GM19043 (cell line): Measurements from ENCODE around the gene PKN1.
"Not testable (repeated sequence)": the region's sequence is repeated elsewhere in the genome, so short reads cannot be mapped to it uniquely, and the experiment has no call there.

ENCODE experiments used
- ATAC-seq: cut with Tn5 transposase; IDR thresholded peaks from one replicate; pipeline ENCODE4 v1.9.1; 2021; ENCODE audit warnings: low read depth; ENCODE audit not compliant: unreplicated experiment

The PKN1 gene

DNA sequence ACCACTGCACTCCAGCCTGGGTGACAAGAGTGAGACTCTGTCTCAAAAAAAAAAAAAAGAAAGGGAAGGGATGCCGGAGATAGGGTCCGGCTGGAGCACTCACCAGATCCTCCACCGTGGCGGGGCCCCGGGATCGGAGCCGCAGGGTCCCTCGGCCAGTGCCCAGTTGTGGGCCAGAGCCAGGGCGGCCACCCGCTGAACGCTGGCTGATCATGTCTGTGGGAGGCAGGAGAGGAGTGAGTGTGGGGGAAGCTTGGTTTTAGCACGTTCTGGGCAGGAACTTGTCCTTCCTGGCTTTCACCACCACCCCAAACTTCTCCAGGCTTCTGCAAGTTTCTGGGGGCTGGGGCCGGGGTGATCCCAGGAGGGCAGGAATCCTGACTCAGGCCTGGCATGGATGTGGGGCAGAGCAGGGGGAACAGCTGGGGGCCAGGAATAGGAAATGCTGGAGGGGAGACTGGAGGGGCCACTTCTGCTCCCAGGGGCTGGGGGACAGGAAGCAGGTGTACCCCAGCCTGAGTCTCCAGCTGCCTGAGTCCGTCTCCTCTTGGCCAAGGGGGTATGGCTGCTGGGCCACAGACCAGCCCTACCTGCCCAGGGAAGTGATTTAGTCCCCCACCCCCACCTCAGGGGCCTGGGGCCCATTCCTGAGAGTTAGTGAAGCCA, 46.3 kb downstream of the PKN1 start:
- ATAC-seq = no peak

DNA sequence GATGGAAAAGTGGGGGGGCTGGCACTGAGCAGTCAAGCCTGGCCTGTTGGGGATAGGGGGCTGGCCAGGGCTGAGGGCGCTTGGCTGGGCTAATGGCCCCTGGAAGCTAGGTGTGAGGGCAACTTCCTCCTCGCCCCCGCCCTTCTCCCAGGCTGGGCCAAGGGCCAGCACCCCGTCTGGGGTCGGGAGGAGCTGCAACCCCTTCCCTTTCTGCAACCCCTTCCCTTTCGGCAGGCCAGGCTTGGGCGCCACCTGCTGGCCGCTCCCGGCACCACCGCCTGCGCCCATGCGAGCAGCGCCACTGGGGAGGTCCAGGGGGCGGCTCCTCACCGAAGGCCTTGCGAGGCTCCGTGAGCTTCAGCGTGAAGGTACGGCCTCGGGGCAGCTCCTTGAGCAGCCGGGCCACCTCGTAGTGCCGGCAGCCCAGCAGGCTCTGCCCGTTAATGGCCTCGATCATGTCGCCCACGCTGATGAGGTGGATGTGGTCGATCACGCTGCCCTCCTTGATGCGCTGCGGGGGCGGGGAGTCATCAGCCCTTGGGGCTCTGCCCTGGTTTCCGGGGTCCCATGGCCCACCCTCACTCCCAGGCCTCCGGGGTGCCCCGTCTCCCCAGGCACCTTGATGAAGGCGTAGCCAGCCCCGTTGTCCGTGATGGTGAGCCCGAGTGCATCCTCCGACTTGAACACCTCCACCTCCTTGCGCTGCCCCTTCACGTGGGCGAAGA, 47.0 kb downstream of the PKN1 start:
- ATAC-seq = no peak

DNA sequence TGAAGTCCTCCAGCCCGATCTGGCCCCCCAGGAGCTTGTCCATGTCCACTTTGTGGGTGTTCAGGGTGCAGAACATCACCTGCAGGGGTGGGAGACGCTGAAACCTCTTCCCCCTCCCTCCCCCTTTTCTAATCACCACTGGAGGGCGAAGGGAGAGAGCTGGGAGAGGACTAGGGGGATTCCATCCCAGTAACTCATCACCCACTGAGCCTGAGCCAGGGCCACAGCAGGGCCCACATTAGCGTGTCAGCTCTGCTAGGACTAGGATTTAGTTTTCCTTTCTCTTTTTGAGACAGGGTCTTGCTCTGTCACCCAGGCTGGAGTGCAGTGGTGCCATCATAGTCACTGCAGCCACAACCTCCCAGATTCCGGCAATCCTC, 47.6 kb downstream of the PKN1 start:
- no peak for ATAC-seq

DNA sequence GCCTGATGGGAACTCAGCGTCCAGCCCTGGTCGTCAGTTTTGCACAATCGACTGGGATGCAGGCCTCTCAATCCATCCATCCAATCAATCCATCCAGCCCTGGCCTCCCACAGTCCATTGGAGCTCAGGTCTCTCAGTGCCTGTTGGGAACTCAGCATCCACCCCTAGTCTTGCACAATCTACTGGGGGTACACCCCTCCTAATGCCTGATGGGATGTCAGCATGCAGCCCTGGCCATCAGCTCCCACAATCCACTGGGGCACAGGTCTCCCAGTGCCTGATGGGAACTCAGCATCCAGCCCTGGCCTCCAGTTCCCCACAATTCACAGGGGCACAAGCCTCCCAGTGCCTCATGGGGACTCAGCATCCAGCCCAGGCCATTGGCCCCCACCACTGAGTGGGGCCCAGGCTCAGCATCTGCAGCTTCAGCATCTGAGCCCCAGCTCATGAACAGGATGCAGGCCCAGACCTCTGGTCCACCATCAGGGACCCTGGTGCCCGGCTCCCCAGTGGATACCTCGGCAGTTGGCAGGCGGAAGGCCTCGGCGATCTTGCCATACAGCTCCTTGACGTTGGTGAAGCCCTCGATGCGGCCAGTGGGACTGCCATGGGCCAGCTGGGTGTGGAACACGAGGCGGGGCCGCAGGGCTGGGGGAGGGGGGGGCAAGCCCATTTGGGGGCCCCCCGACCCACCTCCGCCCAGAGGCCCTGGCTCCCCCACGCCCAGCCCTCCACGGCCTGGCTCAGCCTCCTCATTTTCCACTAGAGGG, 49.3 kb downstream of the PKN1 start:
- ATAC-seq = no peak

DNA sequence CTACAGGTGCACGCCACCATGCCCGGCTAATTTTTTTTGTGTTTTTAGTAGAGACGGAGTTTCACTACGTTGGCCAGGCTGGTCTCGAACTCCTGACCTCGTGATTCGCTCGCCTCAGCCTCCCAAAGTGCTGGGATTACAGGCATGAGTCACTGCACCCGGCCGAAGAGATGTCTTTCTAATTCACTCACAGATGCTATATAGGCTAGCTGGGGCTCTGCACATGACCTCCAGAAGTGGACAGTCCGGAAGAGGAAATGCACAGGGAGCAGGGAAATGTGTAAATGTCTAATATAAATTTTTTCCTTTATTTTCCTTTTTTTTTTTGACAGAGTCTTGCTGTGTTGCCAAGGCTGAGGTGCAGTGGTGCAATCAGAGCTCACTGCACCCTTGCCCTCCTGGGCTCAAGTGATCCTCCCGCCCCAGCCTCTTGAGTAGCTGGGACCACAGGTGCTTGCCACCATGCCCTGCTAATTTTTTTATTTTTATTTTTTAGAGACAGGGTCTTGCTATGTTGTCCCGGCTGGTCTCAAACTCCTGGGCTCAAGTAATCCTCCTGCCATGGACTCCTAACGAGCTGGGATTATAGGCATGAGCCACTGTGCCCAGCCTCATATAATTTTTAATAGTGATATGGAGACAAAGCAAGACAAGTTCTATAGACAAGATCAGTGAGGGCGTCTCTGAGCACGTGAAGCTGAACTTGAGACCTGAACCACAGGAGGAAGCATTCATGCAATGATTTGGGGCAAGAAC, 54.4 kb downstream of the PKN1 start:
- ATAC-seq = no peak

DNA sequence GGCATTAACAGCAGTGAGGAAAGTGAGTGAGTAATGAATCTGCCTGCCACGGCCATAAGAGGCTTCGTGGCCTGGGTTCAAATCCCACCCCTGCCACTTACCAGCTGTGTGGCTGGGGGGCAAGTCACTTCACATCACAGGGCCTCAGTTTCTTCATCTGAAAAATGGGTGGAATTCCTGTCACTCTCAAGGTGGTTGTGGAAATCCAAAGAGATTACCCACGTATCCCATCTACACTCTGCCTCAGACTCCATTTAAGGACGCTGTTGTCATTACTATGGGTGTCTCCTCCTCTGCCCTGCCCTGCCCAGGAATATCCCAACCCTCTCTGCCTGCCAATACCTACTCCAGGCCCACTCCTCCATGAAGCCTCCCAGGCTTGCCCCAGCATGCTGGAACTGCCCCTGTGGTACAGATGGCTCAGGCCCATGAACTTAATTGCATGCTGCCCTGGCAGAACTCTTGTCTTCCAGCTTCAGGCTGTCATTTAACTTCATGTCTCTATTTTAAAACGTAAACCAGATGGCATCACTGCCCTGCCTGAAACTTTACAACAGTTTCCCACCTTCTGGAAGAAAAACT, 59.7 kb downstream of the PKN1 start:
- ATAC-seq = no peak

DNA sequence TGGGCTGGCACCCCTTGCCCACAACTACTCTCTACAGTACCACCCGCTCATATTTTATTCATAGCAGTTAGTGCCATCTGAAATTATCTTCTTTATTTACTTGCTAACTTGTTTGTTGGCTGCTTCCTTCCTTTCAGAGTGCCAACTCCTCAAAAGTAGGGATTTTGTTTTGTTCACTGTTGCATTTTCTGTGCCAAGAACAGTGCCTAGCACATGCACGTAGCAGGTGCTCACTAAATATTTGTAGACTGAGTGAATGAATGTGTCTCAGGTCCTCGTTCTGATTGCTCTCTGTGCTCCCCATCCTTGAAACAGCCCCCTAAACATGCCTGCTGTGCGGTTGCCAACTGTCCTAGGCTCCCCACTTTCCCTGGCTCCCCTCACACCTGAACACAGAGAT, 61.3 kb downstream of the PKN1 start:
- no peak for ATAC-seq

DNA sequence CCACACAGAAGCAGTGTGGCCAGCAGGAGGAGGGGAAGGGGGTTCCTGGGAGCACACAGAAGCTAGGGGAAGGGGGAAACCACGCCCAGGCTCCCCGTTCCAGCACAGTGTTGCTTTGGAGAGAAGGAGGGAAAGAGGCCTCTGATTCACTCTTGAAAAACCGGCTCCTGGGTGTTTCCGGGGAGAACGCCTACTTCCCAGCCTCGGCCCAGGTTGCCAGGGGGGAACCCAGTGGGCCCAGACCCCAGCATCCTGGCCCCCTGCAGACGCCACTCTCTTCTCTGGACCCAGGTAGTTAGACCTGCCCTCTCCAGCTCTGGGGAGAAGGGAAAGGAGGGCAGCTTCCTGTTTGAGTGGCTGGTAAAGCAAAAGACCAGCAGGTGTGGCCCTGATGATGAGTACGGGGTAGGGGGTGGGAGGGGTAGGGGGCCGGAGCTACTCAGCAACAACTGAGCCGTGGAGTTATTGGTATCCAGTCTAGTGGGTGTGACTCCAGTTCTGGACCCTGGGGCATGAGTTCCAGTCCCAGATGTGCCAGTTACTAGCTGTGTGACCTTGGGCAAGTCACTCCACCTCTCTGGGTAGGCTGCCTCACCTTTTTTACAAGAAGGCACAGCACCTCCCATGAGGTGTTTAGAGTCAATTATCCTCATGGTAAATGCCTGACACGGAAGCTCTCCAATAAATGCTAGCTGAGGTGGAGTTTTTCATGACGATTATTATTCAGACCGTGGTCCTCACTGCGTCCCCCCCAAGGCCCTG, 62.0 kb downstream of the PKN1 start:
- no peak for ATAC-seq

DNA sequence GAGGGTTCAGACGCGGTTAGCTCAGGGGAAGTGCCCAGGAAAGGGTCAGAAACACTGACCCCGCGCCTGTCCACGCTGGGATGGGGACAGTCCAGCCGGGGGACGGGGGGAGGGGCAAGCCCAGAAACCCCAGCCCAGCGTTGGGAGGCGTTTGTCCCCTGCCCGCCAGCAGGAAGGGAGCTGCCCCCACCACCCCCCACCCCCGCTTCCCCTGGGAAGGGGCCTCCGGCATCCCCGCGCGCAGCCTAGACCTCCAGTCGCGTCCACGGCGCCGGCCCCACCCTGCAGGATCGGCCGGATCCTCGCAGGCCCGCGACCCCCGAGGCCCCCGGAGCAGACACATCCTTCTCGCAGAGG, 62.5 kb downstream of the PKN1 start:
- ATAC-seq = no peak

DNA sequence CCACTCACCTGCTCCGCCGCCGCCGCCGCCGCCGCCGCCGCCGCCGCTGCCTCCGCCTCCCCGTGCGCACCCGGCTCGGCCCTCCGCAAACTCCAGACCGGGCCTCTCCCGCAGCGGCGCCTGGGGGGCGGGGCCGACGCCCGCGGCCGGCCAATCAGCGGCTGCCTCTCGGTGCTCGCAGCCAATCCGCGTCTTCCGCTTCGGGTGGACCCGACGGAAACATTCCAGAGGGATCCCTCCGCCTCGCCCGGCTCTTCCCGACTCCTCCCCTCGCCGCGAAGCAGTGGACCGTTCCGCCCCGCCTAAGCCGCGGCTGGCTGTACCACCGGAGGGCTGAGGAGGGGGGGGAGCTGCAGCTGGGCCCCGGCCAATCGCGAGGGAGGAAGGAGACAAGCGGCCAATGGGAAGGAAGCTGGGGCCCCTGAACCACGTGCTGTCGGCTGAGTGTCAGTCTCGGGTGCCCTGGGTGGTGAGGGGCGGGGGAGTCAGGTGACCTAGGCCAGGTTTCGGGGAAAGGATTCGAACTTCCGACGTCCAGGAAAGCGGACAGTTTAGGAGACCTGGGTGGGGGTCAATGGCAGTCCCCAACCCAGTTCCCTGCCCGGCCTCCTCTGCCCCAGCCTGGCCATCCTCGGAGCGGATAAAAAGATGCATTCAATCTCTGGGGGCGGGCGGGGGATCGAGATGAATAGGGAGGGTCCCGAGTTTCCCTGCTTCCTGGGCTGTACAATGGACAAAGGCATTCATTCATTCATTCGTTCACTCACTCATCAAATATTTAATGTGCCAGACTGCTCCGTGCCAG, 63.1 kb downstream of the PKN1 start, which contains the start of gene GIPC1:
Gene GIPC1 (minus strand): TSS at position 99 of the 805 bp plus-strand sequence. CDS start 13,151 bp downstream, outside the sequence.
- ATAC-seq = no peak

DNA sequence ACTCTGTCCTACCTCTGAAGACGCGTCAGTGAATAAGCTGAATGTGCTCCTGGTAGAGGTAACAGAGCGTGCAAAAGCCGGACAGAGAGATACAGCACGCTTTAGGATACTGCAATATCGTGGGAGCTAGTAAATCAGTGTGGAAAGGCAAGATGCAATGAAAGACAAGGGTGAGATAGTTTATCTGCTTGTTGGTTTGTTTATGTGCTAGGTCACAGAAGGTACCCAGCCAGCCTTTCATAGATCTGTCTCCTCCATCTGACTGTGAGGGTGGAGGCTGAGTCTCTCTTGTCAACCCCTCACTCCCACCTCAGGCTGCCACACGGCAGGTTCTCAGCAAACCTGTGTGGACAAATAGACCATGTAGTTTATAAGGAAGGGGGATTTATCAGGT, 63.7 kb downstream of the PKN1 start:
- ATAC-seq = no peak

DNA sequence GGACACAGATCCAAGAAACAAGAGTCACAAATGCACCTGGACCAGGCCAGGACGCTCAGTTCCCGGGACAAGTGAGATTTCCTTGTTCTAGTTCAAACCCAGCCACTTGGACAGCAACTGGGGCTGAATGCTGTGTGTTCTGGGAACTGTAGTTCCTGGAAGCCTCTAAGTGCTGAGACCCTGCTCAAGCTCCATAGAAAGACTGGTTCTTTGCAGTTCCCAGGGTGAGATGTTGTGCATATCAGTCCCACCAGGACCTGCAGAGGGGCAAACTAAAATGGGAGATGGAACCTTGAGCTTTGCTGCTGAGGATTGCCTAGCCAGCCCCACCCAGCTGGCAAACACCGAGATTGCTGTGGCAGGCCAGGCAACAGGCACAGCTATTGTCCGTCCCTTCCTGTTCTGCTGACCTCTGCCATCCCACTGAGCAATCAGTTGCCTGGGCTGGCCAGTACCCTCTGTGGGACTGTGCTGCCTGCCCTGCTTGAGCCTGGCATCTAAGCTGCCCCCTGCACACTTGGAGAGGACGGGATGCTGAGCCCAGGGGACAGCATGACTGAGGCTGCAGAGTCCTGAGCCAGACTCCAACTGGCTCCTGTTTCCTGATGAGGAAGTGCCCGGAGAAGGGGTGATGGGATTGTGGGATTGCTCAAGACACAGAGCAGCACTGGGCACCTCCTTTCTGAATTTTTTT, 64.3 kb downstream of the PKN1 start:
- ATAC-seq = no peak

DNA sequence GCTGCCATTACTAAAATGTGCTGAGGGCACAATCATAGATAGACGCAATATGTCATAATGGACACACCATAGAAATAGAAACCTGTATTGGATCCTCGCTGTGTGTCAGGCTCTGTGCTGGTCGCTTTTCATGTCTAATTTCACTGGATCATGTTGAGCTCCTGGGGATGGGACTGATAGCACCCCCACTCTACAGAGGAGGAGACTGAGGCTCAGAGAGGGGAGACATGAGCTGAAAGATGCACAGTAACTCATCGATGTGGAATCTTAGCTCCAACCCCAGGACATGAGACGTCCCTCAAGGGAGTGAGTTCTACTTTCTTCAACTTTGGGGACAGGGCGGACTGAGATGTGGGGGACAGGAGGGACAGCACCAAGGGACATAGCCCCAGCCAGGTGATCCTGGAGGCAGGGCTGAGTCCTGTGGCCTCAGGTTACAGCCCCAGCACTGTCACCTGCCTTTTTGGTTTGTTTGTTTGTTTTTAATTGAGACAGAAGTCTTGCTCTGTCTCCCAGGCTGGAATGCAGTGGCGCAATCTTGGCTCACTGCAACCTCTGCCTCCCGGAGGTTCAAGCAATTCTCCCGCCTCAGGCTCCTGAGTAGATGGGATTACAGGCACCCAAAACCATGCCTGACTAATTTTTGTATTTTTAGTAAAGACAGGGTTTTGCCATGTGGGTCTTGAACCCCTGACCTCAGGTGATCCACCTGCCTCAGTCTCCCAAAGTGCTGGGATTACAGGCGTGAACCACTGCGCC, 69.4 kb downstream of the PKN1 start:
- no peak for ATAC-seq

DNA sequence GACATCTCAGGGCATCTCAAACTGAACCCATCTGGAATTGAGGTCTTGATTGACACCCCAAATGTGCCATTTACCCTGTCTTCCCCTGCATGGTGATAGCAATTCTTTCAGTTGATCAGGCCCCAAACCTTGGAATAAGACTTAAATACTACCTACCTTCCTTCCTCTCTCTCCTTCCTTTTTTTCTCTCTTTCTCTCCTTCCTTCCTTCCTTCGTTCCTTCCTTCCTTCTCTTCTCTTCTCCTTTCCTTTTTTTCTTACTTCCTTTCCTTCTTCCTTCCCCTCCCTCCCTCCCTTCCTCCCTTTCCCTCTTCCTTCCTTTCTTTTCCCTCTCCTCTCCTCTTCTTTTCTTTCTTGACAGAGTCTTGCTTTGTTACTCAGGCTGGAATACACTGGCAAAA, 70.2 kb downstream of the PKN1 start:
- ATAC-seq = no peak

DNA sequence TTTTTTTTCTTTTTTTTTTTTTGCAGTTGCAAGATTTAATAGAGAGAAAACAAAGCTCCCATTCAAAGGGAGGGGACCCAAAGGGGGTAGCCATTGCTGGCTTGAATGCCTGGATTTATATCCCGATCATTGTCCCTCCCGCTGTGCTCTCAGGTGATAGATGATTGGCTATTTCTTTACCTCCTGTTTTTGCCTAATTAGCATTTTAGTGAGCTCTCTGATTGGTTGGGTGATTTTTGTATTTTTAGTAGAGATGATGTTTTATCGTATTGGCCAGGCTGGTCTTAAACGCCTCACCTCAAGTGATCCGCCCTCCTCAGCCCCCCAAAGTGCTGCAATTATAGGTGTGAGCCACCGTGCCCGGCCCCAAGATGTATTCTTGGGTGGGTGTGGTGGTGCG, 71.5 kb downstream of the PKN1 start:
- ATAC-seq = not testable (repeated sequence)

DNA sequence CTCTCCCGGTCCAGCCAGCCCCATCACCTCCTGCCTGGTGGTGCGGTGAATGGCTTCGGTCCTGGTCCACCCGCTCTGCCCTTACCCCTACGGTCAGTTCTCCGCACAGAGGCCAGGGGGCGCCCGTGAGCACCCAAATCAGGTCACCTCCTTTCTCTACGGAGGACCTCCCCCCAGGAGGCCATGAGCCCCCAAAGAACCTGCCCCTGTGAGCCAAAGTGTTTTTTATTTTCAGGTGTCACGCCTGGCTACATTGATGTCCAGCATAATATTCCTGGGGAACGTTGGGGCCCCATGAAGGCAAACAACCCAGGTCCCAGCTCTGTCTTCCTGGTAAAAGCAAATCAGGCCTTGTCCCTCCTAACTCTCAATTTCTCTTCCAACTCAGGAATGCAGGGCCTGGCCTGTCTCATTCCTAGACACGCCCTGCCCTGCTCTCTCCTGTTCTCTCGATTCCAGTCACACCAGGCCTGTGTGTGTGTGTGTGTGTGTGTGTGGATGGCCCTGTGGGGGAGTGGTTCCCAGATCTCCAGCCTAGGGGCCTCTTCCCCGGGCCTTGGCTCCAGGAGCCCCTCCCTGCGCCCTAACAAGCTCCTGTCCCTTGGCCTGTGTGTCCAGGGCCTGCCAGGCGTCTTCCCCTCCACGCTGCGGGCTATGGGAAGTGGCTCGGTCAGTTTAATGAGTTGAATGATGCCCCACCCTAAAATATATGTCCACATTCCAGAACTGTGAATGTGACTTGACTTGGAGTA, 72.6 kb downstream of the PKN1 start:
- no peak for ATAC-seq
